T-helper 2 cell treated with Interferon-gamma antibody and Interleukin-4, amounts not matched to agents 5 μg/mL and 100 μg/mL, for 36 hours (primary cell): ENCODE measurements around the gene SNAP47.

ENCODE experiments used
- DNase-seq: peaks from one replicate; pipeline ENCODE4 v3.0.0; 2021; ENCODE audit warnings: low spot score
- H3K27ac Mint-ChIP-seq: one replicate; pipeline ENCODE4 v1.8.0; 2021; ENCODE audit warnings: mild to moderate bottlenecking, mixed read lengths
- H3K27me3 Mint-ChIP-seq: one replicate; pipeline ENCODE4 v1.8.0; 2021; ENCODE audit warnings: low read depth, mixed read lengths
- H3K36me3 Mint-ChIP-seq: one replicate; pipeline ENCODE4 v1.8.0; 2021; ENCODE audit warnings: low read depth, mixed read lengths
- H3K4me1 Mint-ChIP-seq: one replicate; pipeline ENCODE4 v1.8.0; 2021; ENCODE audit warnings: low read depth, mixed read lengths
- H3K4me3 Mint-ChIP-seq: one replicate; pipeline ENCODE4 v1.8.0; 2022; ENCODE audit warnings: mild to moderate bottlenecking, moderate library complexity, mixed read lengths
- H3K9me3 Mint-ChIP-seq: one replicate; pipeline ENCODE4 v1.8.0; 2021; ENCODE audit warnings: mixed read lengths

Gene SNAP47

DNA sequence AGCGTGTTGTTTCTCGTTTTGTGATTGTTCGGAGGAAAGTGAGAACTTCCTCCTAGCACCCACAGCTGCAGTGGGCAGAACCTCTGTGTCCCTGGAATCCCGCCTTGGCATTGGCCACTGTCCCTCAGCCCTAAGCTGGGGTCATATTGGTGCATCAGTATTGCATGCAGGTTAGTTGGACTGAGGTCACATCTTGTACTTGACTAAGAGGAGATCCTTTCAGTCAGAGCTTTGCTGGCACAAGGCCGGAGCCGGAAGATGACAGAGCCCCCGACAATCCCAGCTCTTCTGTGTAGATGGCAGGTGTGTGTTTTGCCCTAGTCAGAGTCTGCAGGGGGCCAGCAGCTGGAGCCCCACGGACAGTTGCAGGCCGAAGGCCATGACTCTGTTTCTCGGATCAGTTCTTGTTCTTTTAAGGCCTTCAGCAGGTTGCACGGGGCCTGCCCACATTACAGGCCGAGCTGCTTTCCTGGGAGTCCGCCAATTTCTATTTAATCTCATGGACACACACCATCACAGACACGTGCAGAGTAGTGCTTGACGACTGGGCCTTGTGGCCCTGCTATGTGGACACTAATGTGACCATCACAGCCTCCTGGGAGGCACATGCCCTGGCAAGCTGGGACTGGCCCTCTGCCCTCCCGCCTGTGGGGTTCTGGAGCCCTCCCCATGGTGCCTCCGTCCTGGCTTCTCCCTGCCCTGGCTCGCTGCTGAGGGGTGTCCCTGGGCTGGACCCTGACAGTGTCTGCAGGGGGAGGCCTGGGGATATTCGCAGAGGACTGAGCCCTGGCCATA is 14.9 kb downstream of the SNAP47 start:
- Mint-ChIP-seq H3K27me3 (no peaks in the 10 kb centered on the region), H3K36me3 (peaks cover 16% of the 10 kb centered on the region), H3K27ac (no peak overlapping the region), H3K4me3 (no peak overlapping the region), H3K4me1 (peaks cover 13% of the 10 kb centered on the region), H3K9me3 (no peaks in the 10 kb centered on the region)
- DNase-seq, result no peak

GRCh38 chr1:227753999-227754711 is 18.9 kb downstream of the SNAP47 start:
- H3K9me3 Mint-ChIP-seq, result no peaks in the 10 kb centered on the region
- H3K27me3 Mint-ChIP-seq, result no peaks in the 10 kb centered on the region
- H3K27ac Mint-ChIP-seq, result no peak overlapping the region
- H3K4me1 Mint-ChIP-seq, result peaks cover 19% of the 10 kb centered on the region
- peaks cover 38% of the 10 kb centered on the region for H3K36me3 Mint-ChIP-seq
- no peak for DNase-seq
- H3K4me3 Mint-ChIP-seq, result no peak overlapping the region

GRCh38 chr1:227754958-227755357 is 19.7 kb downstream of the SNAP47 start:
- no peaks in the 10 kb centered on the region for H3K27me3 Mint-ChIP-seq

GRCh38 chr1:227756172-227756959 is 21.1 kb downstream of the SNAP47 start:
- Mint-ChIP-seq H3K4me3 (no peak overlapping the region), H3K9me3 (no peaks in the 10 kb centered on the region), H3K27ac (no peak overlapping the region), H3K36me3 (peaks cover 57% of the 10 kb centered on the region), H3K27me3 (no peaks in the 10 kb centered on the region), H3K4me1 (peaks cover 23% of the 10 kb centered on the region)
- DNase-seq, result no peak

More at GRCh38 chr1:227754958-227755357, 19.7 kb downstream of the SNAP47 start:
- peaks cover 17% of the 10 kb centered on the region for H3K4me1 Mint-ChIP-seq
- H3K27ac Mint-ChIP-seq, result no peak overlapping the region
- H3K4me3 Mint-ChIP-seq, result no peak overlapping the region
- peaks cover 44% of the 10 kb centered on the region for H3K36me3 Mint-ChIP-seq
- H3K9me3 Mint-ChIP-seq, result no peaks in the 10 kb centered on the region
- no peak for DNase-seq

DNA sequence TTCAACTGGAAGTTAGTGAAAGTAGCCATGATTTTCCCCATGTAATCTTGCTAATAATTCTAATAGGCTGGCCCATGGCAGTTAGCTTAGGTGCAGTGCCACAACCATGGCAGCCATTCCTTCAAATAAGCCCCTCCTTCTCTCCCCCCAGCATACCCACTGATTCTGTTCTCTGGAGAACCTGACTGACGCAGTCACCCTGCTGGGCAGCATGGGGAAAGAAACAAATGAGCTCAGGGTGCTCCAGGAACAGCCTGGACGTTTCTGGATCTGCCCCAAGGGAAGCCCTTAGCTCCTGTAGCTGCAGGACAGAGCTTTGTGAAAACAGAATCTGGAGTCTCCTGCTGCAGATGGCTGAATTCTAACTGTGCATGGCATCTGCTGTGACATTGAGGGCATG is 22.5 kb downstream of the SNAP47 start:
- H3K9me3 Mint-ChIP-seq, result no peaks in the 10 kb centered on the region
- H3K27me3 Mint-ChIP-seq, result no peaks in the 10 kb centered on the region
- H3K27ac Mint-ChIP-seq, result no peak overlapping the region
- peaks cover 34% of the 10 kb centered on the region for H3K4me1 Mint-ChIP-seq
- no peak for DNase-seq
- H3K4me3 Mint-ChIP-seq, result no peak overlapping the region
- H3K36me3 Mint-ChIP-seq, result peaks cover 59% of the 10 kb centered on the region

DNA sequence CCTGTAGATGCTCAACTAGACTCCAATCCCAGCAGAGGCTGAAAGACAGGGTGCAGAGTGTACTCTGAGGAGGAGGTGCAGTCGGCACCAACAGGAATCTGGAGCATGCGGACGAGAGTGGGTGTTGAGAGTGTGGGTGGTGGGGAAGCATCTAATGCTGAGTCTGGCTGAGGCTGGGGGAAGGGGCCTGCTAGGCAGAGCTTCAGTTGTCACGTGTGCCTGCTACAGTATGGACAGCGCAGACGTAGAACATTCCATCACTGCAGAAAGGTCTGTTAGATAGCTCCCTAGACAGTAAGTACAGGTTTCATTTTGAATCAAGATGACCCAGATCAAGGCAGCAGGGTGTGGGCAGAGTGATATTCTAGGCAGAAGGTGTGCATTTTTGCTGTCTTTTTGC is 23.1 kb downstream of the SNAP47 start:
- H3K27ac Mint-ChIP-seq, result no peak overlapping the region
- no peaks in the 10 kb centered on the region for H3K9me3 Mint-ChIP-seq
- H3K36me3 Mint-ChIP-seq, result peaks cover 59% of the 10 kb centered on the region
- no peaks in the 10 kb centered on the region for H3K27me3 Mint-ChIP-seq
- peaks cover 40% of the 10 kb centered on the region for H3K4me1 Mint-ChIP-seq
- peak overlapping the region; percentile 18 for H3K4me3 Mint-ChIP-seq
- peak; percentile 20 for DNase-seq

DNA sequence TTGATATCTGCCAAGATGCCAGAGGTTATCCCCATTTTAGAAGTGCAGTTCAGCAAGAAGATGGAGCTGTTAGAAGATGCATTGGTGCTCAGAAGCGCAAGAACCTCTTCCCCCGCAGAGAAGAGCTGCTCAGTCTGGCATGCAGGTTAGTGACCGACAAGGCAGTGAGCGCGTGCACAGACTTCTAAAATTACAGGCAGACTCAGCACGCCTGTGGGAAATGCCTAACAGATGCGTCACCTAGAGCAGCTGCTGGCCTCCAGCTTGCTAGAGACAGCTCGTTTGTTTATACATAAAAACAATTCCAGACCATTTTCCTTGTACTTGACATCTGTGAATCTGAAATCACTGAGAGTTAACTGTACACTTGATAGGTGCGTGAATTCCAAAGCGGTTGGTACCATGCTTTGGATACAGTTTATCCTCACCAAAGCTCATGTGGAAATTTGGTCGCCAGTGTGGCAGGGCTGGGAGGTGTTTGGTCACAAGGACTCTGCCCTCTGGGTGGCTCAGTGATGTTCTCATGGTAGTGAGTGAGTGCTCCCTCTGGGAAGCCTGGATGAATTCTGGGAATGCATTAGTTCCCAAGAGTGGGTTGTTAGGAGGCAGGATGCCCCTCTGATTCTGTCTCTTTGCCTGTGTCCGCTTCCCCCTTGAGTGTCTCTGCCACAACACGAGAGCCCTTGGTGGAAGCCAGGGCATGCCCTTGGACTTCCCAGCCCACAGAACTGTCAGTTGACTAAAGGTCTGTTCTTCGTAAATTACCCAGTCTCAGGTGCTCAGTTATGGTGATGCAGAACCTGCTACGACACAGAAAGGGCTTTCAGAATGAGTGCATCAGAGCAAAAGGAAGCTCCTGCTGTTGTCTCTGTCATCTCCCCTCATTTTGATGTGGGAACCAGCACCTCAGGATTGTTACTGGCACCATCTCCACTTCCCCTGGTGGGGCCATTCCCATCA is 24.4 kb downstream of the SNAP47 start:
- H3K27me3 Mint-ChIP-seq, result no peaks in the 10 kb centered on the region
- peaks cover 63% of the 10 kb centered on the region for H3K36me3 Mint-ChIP-seq
- DNase-seq, result no peak
- H3K4me1 Mint-ChIP-seq, result peaks cover 49% of the 10 kb centered on the region
- no peak overlapping the region for H3K27ac Mint-ChIP-seq
- H3K4me3 Mint-ChIP-seq, result no peak overlapping the region
- H3K9me3 Mint-ChIP-seq, result no peaks in the 10 kb centered on the region

DNA sequence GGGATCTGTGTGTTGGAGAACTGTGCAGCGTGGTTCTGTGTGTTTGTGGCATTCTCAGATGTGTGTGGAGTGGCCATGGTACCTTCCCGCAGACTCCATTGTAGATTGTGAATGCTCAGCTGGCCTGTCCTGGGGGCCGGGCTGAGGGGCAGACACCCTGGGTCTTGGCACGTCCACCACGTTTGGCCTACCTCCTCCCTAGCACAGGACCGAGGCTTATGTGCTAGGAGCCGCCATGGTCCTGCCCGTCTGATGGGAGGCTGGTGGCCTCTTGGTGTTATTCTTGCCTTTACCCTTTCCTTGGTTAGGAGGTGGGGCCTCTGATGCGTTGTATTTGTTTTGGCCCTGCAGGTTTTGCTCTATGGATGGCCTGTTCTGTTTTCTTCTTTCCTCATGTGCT is 25.1 kb downstream of the SNAP47 start:
- DNase-seq, result no peak
- no peaks in the 10 kb centered on the region for H3K27me3 Mint-ChIP-seq
- no peaks in the 10 kb centered on the region for H3K9me3 Mint-ChIP-seq
- no peak overlapping the region for H3K4me3 Mint-ChIP-seq
- H3K36me3 Mint-ChIP-seq, result peaks cover 63% of the 10 kb centered on the region
- peak overlapping the region; percentile 1 for H3K27ac Mint-ChIP-seq
- H3K4me1 Mint-ChIP-seq, result peaks cover 57% of the 10 kb centered on the region

DNA sequence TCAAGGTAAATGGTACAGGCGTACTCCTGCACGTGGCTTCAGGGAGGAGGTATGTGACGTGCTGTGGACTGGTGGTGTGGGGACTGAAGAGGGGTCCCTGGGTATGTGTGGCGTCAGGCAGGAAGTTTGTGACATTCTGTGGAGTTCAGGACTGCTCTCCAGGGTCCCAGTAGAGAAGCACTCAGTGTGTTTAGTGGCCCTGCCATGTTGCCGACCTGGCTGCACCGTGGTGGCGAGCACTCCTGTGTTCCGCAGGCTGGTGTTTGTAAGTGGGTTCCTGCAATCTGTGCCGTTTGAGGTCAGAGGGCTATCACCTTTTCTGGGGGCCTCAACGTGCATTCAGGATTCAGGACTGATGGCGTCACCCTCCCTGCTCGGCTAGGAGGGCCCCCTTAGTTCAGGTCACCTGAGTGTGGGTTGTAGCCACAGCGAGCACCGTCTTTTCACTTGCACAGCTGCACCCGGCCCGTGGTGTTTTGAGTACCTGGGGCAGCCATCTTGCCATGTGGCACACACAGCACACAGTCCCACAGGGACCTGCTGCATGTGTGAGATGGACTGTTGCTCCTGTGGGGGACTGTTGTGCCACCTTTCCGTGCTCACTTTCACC is 26.5 kb downstream of the SNAP47 start:
- Mint-ChIP-seq H3K9me3 (no peaks in the 10 kb centered on the region), H3K36me3 (peaks cover 60% of the 10 kb centered on the region), H3K27ac (peak overlapping the region; percentile 88), H3K27me3 (no peaks in the 10 kb centered on the region), H3K4me1 (peaks cover 70% of the 10 kb centered on the region), H3K4me3 (peak overlapping the region; percentile 68)
- DNase-seq, result no peak

DNA sequence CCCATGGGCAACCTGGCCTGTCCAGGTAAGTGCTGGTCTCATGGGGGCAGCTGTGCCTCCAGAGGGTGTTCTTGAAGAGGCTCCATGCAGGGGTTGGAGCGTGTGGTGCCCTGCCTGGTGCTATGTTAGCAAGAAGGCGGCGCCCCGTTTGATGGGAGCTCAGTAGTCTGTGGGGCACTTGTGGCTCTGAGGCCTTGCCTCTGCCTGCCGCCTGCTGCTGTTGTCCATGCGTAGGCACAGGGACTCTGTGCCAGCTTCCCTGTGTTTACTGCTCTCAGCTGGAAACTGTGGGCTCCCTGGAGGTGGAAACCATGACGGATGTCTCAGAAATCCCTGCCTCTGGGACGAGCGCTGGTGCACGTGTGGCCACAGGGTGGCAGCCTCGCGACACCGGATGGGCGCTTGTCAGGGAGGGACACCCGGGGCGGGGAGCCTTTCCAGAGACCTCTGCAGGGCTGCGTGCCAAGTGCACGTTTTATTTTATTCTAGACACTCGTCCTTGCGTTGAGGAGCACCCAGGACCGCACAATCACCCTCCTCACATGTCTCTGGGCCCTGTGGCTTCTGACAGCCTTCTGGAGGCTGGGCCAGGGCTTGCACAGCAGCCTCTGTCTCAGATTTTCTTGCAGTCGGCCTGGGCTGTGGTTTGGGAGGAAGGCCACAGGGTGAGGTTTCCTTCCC is 27.1 kb downstream of the SNAP47 start:
- H3K4me1 Mint-ChIP-seq, result peaks cover 73% of the 10 kb centered on the region
- H3K36me3 Mint-ChIP-seq, result peaks cover 60% of the 10 kb centered on the region
- no peaks in the 10 kb centered on the region for H3K27me3 Mint-ChIP-seq
- DNase-seq, result peak; percentile 82
- peak overlapping the region; percentile 88 for H3K27ac Mint-ChIP-seq
- H3K4me3 Mint-ChIP-seq, result peak overlapping the region; percentile 68
- H3K9me3 Mint-ChIP-seq, result no peaks in the 10 kb centered on the region

GRCh38 chr1:227763246-227764018 is 28.2 kb downstream of the SNAP47 start:
- DNase-seq, result no peak
- Mint-ChIP-seq H3K27ac (peak overlapping the region; percentile 88), H3K36me3 (peaks cover 57% of the 10 kb centered on the region), H3K27me3 (no peaks in the 10 kb centered on the region), H3K4me1 (peaks cover 71% of the 10 kb centered on the region), H3K9me3 (no peaks in the 10 kb centered on the region), H3K4me3 (peak overlapping the region; percentile 68)

- H3K9me3 Mint-ChIP-seq, result no peaks in the 10 kb centered on the region
- H3K4me3 Mint-ChIP-seq, result peak overlapping the region; percentile 44
These were observed 28.8 kb downstream of the SNAP47 start for GRCh38 chr1:227764019-227764391.

More at GRCh38 chr1:227764019-227764391, 28.8 kb downstream of the SNAP47 start:
- peaks cover 54% of the 10 kb centered on the region for H3K36me3 Mint-ChIP-seq
- peaks cover 68% of the 10 kb centered on the region for H3K4me1 Mint-ChIP-seq
- peak overlapping the region; percentile 55 for H3K27ac Mint-ChIP-seq
- H3K27me3 Mint-ChIP-seq, result no peaks in the 10 kb centered on the region
- no peak for DNase-seq
